Measurements from ENCODE around the gene CAV2.

Gene CAV2

GRCh38 chr7:116518961-116519360 lies 19.4 kb downstream of the CAV2 start:
- Histone ChIP-seq H3K4me3 (no peak overlapping the region), H3K27ac (no peak overlapping the region)

GRCh38 chr7:116521046-116521664 lies 21.6 kb downstream of the CAV2 start:
- peak overlapping the region in 15 of 21 experiments; percentile 9 to 96 (median 37) for H3K27ac ChIP-seq

GRCh38 chr7:116522247-116522646 lies 22.7 kb downstream of the CAV2 start:
- peak overlapping the region in 16 of 21 experiments; percentile 5 to 96 (median 64) for H3K27ac ChIP-seq
- H3K4me3 ChIP-seq = no peak overlapping the region

More at GRCh38 chr7:116521046-116521664, 21.6 kb downstream of the CAV2 start:
- H3K4me3 ChIP-seq = no peak overlapping the region

GRCh38 chr7:116524221-116524608 lies 24.7 kb downstream of the CAV2 start:
- H3K4me3 ChIP-seq = peak overlapping the region in 6 of 7 experiments; percentile 40 to 56 (median 51)
- H3K27ac ChIP-seq = peak overlapping the region in 17 of 21 experiments; percentile 78 to 96 (median 88)

GRCh38 chr7:116524609-116525297 lies 25.2 kb downstream of the CAV2 start, which contains the start of gene CAV1:
TSS of gene CAV1 (plus strand) at chr7:116525036. CDS start at chr7:116525063, 27 bp downstream.
- Histone ChIP-seq H3K4me3 (peak within 1 kb of the TSS; percentile 39 to 56 (median 50)), H3K27ac (peak within 1 kb of the TSS; percentile 46 to 96 (median 86))

GRCh38 chr7:116525298-116525912 lies 25.9 kb downstream of the CAV2 start:
- Histone ChIP-seq H3K27ac (peak overlapping the region; percentile 46 to 96 (median 86)), H3K4me3 (peak overlapping the region; percentile 39 to 56 (median 50))

GRCh38 chr7:116525913-116526861 lies 26.6 kb downstream of the CAV2 start:
- Histone ChIP-seq H3K4me3 (peak overlapping the region; percentile 39 to 56 (median 50)), H3K27ac (peak overlapping the region; percentile 46 to 96 (median 86))

GRCh38 chr7:116526897-116527296 lies 27.4 kb downstream of the CAV2 start:
- peak overlapping the region in 18 of 21 experiments; percentile 17 to 96 (median 86) for H3K27ac ChIP-seq
- peak overlapping the region; percentile 39 to 56 (median 50) for H3K4me3 ChIP-seq

GRCh38 chr7:116527521-116527920 lies 28.0 kb downstream of the CAV2 start:
- peak overlapping the region in 6 of 7 experiments; percentile 40 to 56 (median 51) for H3K4me3 ChIP-seq
- peak overlapping the region in 17 of 21 experiments; percentile 3 to 96 (median 85) for H3K27ac ChIP-seq

GRCh38 chr7:116528008-116528789 lies 28.7 kb downstream of the CAV2 start:
- peak overlapping the region in 4 of 7 experiments; percentile 50 to 56 (median 54) for H3K4me3 ChIP-seq
- H3K27ac ChIP-seq = peak overlapping the region in 19 of 21 experiments; percentile 3 to 96 (median 78)

- no peak overlapping the region for H3K4me3 ChIP-seq
- H3K27ac ChIP-seq = peak overlapping the region in 3 of 21 experiments; percentile 24 to 96 (median 73)
Measured at GRCh38 chr7:116529250-116529649, 29.7 kb downstream of the CAV2 start.

GRCh38 chr7:116530107-116530820 lies 30.7 kb downstream of the CAV2 start:
- Histone ChIP-seq H3K27ac (peak overlapping the region in 2 of 21 experiments; percentile 14), H3K4me3 (peak overlapping the region in 1 of 7 experiments; percentile 1)

GRCh38 chr7:116532102-116532688 lies 32.7 kb downstream of the CAV2 start:
- Histone ChIP-seq H3K27ac (no peak overlapping the region), H3K4me3 (no peak overlapping the region)

GRCh38 chr7:116534790-116535189 lies 35.3 kb downstream of the CAV2 start:
- no peak overlapping the region for H3K4me3 ChIP-seq
- peak overlapping the region in 1 of 21 experiments; percentile 50 for H3K27ac ChIP-seq

- H3K4me3 ChIP-seq = no peak overlapping the region
- H3K27ac ChIP-seq = no peak overlapping the region
Measured at GRCh38 chr7:116535416-116535815, 35.9 kb downstream of the CAV2 start.

GRCh38 chr7:116538138-116538537 lies 38.6 kb downstream of the CAV2 start:
- Histone ChIP-seq H3K4me3 (no peak overlapping the region), H3K27ac (peak overlapping the region in 1 of 21 experiments; percentile 7)

- Histone ChIP-seq H3K27ac (peak overlapping the region in 1 of 21 experiments; percentile 4), H3K4me3 (no peak overlapping the region)
Measured at GRCh38 chr7:116539879-116540278, 40.3 kb downstream of the CAV2 start.

Measured in skin epidermis (tissue), 12 donors.